ENCODE data around the gene ZBTB7C.

DNA sequence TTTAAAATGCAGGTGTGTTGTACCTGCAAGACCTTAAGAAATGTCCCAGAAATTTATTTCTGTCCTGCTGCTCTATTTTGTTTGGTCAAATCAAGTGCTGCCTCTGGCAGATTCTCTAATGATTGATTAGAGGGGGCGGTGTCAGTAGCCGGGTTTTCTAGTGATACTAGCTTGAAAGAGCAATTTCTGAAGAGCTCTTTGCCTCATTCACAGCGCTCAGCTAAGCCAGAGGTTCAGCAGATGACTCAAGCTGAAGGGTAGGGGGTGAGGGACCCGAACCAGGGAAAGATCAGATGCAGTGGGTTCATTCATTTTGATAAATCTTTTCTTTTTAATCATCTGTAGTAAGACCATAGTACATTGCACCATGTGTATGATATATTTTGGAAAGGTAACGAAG lies 15.0 kb downstream of the ZBTB7C start:
- TF ChIP-seq EZH2 (IDR thresholded peaks at IDR 0.05) (no peak), CTCF (IDR thresholded peaks at IDR 0.05) (no peak)
